Measurements from ENCODE around the gene ERICH2.

DNA sequence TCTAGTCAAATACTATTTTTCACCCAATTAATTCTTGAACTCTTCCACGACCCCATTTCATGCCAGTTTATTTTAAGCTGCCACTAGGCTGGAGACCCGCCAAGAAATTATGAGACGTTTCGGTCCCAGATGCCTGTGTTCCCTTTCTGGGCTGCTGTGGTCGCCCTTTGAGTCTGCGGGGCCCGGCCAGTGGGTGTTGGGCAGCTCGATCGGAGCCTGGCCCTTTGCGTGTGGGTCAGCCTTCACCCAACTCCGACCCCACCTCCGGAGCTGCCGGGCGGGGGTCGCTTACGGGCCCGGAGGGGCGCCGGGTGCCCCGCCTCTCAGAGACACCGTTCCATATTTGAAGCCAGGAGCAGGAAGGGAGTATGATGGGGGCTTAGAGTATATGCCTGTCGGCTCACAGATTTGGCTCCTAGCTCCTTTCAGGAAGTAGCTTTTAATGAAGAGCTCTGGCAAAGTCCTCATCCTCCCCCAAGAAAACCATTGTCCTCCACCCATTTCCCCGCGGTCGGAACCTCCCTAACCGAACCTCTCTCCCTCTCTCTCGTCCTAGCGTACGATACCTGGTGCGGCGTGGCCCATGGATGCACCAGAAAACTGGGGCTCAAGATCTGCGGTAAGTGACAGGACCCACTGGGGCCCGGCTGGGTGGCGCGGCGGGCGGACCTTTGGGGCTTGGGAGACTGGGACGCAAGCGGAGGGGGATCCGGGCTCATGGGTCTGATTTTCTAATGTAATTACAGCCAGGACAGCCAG is 51.5 kb downstream of the ERICH2 start:
- no peak for TF ChIP-seq POLR2AphosphoS5 (IDR thresholded peaks at IDR 0.05)
- TF ChIP-seq, protein P1, sequence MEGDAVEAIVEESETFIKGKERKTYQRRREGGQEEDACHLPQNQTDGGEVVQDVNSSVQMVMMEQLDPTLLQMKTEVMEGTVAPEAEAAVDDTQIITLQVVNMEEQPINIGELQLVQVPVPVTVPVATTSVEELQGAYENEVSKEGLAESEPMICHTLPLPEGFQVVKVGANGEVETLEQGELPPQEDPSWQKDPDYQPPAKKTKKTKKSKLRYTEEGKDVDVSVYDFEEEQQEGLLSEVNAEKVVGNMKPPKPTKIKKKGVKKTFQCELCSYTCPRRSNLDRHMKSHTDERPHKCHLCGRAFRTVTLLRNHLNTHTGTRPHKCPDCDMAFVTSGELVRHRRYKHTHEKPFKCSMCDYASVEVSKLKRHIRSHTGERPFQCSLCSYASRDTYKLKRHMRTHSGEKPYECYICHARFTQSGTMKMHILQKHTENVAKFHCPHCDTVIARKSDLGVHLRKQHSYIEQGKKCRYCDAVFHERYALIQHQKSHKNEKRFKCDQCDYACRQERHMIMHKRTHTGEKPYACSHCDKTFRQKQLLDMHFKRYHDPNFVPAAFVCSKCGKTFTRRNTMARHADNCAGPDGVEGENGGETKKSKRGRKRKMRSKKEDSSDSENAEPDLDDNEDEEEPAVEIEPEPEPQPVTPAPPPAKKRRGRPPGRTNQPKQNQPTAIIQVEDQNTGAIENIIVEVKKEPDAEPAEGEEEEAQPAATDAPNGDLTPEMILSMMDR (IDR thresholded peaks at IDR 0.05): no peak

Measured in sigmoid colon (tissue), 4 donors.